NCI-H1694 (cell line): ENCODE measurements around the gene TEAD1.
"Not testable (repeated sequence)": the region's sequence is repeated elsewhere in the genome, so short reads cannot be mapped to it uniquely, and the experiment has no call there.

Experiments
- DNase-seq: peaks from one replicate; lab custom pipeline; 2025; lab: John Stamatoyannopoulos, UW

Gene TEAD1

GRCh38 chr11:12863605-12864121 lies 189.4 kb downstream of the TEAD1 start:
- no peak for DNase-seq

GRCh38 chr11:12864316-12865156 lies 190.3 kb downstream of the TEAD1 start:
- DNase-seq: no peak

DNA sequence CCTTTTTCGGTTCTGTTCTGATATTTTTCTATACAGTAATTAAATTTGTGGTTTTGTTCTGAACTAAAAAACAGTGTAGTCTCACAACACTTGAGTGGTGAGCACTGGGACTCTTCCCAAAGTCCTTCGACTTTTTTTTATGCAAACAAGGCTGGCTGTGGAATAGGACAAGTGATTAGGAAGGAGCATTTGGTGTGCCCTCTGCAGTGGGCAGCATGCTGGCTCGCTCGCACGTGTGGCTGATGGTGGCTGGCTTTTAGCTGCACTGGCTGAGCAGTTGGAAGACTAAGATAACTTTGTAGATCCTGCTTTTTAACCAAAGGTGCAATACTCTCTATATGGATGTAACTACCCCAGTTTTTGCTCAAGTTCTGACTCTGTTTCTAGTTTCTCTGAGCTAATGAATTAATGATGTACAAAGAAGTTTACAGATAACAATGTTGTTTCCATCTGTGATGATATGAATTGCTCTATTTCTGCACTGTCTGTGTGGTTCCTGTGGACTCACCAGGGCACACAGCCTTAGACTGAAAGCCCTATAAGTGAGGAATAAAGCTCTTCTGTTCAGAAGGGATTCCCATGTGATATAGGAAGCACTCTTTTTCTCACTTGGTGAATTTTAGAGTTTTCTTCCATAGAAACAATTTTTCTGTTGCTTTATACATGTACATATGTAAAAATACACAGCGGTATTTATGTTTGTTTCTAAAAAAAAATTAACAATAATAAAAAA lies 191.8 kb downstream of the TEAD1 start:
- DNase-seq: no peak

GRCh38 chr11:12867531-12867930 lies 193.3 kb downstream of the TEAD1 start:
- DNase-seq: no peak

DNA sequence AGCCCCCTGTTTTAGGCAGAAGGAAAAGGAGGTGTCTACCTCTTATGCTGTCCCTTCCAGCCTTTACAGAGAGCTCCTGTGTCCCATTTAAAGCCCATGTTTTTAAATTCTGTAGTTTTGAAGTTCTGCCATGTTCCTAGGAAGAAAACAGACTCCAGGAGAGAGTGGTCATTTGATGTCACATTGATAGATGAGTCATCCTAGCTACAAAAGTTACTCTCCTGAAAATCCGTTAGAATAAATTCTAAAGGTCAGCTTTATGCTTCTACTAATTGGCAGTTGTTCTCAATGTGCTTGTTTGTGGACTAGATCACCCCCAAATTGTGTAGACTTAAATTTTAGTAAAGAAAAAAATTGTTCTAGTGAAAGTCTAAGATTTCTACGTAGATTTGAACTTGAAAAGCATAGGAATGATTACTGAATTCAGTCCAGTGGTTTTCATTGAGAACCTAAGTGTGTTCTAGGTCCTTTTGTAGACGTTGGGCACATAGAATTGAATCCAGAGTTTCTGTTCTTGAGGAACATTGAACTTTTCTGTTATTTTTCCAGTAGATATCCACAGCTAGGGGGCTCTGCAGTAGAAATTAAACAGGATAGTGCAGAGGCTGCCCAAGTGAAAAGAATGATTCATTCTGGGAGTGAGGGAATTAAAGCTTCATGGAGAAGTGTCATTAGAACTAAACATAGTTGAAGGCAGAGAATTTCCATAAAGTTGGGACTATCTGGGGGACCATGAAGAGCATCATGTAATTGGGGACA lies 194.3 kb downstream of the TEAD1 start:
- no peak for DNase-seq

- DNase-seq: no peak
Measured at GRCh38 chr11:12871241-12871640, 197.0 kb downstream of the TEAD1 start.

- no peak for DNase-seq
Measured at GRCh38 chr11:12871788-12872321, 197.6 kb downstream of the TEAD1 start.

GRCh38 chr11:12876340-12876739 lies 202.1 kb downstream of the TEAD1 start:
- no peak for DNase-seq

DNA sequence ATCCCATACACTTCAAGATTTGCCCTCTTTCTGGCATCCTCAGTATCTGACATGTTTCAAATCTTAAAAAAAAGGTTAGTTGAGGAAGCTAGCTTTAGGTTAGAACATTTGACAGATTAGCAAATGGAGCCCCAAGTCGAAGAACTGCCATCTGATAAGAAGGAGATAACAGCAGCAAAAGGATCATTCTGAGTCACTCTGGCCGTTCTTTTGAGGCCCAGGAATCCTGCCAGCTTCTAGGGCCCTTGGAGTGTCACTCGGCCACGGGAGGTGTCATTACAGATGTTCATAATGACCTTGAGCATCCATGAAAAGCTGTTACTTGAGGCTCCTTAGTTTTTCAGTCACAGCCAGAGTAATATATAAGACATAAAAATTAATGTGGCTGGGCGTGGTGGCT lies 202.8 kb downstream of the TEAD1 start:
- DNase-seq: no peak

DNA sequence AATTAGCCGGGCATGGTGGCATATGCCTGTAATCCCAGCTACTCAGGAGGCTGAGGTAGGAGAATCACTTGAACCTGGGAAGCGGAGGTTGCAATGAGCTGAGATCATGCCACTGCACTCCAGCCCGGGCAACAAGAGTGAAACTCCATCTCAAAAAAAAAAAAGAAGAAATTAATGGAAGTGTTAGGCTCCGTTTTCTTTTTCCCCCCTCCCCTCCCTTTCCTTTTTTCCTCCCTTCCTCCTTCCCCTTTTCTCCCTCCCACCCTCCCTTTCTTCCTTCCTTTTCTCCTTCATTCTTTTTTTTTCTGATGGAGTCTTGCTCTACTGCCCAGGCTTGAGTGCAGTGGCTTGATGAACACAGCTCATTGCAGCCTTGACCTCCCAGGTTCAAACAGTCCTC lies 203.3 kb downstream of the TEAD1 start:
- DNase-seq: not testable (repeated sequence)

GRCh38 chr11:12880327-12880726 lies 206.1 kb downstream of the TEAD1 start:
- DNase-seq: no peak

DNA sequence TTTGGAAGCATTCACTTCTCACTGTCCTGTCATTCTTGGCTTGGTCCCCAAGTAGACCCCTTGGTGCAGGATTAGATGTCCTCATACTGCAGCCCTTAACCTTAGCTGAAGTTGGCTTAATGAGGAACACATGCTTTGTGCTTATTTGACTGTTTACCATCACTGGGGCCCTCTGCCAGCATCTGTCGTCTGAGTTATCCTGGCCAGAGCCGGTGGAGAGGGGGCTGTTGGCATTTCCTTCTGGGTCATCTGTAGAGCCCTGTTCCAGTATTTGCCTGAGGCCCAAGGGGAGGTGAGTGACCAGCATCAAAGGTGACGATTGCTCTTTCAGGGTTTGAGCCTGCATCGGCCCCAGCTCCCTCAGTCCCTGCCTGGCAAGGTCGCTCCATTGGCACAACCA lies 208.4 kb downstream of the TEAD1 start:
- no peak for DNase-seq

- DNase-seq: no peak
Measured at GRCh38 chr11:12884751-12885318, 210.6 kb downstream of the TEAD1 start.

GRCh38 chr11:12885717-12886239 lies 211.6 kb downstream of the TEAD1 start:
- no peak for DNase-seq

GRCh38 chr11:12886508-12886907 lies 212.3 kb downstream of the TEAD1 start:
- no peak for DNase-seq

DNA sequence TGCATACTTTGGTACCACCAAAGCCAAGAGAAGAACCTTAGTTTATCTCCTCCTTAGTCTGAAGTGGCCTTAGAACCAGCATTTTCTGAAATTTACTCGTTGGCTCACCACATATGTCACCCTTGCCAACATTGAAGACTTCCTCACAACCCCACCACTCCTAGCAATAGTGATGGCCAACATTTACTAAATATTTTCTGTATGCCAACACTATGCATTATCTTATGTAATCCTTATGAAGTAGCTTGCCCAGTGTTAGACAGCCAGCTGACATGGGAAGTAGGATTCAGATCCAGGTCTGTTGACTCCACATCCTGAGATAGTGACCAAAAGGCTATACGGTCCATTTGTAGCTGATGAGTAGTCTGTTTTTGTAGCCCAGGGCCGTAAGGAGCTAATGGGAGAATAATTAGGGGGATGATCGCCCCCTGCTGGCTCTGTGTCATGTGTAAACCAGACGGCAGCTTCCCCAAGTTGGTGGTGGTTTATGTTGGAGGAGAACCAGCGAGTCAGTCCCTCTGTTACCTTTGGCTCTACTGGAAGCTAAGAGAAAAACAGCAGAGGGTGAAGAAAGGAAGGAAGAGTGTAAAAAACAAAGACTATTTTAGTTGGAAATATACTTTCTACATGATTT lies 214.4 kb downstream of the TEAD1 start:
- peak; percentile 69 for DNase-seq

- DNase-seq: no peak
Measured at GRCh38 chr11:12889243-12889642, 215.0 kb downstream of the TEAD1 start.

DNA sequence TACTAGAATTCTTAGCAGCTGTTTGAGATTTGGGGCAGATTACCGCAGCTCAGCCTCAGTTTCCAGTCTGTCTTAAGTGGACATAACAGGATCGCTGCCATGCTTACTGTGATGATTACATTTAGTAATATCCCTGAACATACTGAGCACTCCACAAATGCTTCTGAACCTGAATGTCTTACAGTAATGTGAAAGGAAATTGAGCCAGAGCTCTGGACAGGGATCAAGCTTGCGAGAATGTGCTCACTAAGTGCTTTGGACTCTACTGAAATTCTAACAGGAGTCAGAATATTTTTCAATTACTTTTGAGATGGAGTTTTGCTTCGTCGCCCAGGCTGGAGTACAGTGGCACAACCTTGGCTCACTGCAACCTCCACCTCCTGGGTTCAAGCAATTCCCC lies 216.3 kb downstream of the TEAD1 start:
- DNase-seq: no peak

DNA sequence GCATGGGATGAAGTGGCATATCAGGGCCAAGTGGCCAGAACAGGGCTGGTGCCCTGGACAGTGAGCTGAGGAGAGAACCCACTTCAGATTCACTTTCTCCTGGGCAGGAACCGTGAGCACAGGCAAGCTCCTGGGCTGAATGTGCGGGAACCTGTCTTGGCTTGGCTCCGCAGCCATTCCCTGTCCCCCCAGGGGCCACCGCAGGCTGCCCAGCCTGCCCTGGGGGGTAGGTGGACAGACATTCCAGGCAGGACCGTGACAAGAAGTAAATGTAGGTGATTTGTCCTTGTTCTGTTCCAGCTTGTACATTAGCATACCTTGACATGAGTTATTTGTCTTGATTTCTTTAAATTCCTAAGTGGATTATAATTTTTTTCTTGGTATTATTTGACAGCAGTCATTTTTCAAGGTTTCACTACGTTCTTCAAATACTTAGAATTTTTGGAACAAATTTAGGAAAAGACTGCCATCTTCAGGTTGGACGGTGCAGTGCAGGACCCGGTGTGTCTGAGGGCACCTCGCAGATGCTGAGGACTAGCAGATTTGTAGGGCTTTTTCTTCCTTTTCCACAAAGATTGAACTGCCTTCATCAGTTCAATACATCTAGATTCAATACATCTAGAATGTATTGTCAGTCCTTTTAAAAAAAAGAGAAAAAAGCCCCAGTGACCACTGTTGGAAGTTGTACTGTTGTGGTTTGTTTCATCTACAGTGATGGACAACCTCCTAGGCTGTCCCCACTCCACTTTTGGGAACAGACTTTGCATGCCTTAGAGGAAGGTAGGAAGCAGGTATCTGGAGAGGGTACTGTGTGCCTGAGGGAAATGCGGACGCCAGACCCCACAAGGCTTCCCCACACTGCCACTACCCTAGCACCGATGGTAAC lies 219.8 kb downstream of the TEAD1 start:
- DNase-seq: peak; percentile 48

- no peak for DNase-seq
Measured at GRCh38 chr11:12897390-12897789, 223.2 kb downstream of the TEAD1 start.
